HG03064 (cell line): ENCODE measurements around the gene TMEM87B.

ENCODE experiments used
- ATAC-seq: cut with Tn5 transposase; IDR thresholded peaks from one replicate; pipeline ENCODE4 v1.9.1; 2021; ENCODE audit warnings: low read depth; ENCODE audit not compliant: unreplicated experiment

Gene TMEM87B

GRCh38 chr2:112149194-112149593 is 94.1 kb downstream of the TMEM87B start:
- no peak for ATAC-seq

- ATAC-seq: no peak
Observed at GRCh38 chr2:112149866-112150435, 94.9 kb downstream of the TMEM87B start.

- no peak for ATAC-seq
Observed at GRCh38 chr2:112150447-112150846, 95.4 kb downstream of the TMEM87B start.

GRCh38 chr2:112150851-112151250 is 95.8 kb downstream of the TMEM87B start:
- no peak for ATAC-seq

GRCh38 chr2:112151271-112151670 is 96.2 kb downstream of the TMEM87B start:
- ATAC-seq: no peak

- ATAC-seq: no peak
Observed at GRCh38 chr2:112151701-112152440, 96.8 kb downstream of the TMEM87B start.

- no peak for ATAC-seq
Observed at GRCh38 chr2:112152476-112153178, 97.6 kb downstream of the TMEM87B start.

- ATAC-seq: no peak
Observed at GRCh38 chr2:112153179-112153490, 98.1 kb downstream of the TMEM87B start.

GRCh38 chr2:112153501-112153900 is 98.4 kb downstream of the TMEM87B start:
- ATAC-seq: no peak

- no peak for ATAC-seq
Observed at GRCh38 chr2:112154246-112155117, 99.4 kb downstream of the TMEM87B start.

GRCh38 chr2:112155331-112156151 is 100.5 kb downstream of the TMEM87B start:
- ATAC-seq: no peak

- ATAC-seq: no peak
Observed at GRCh38 chr2:112156152-112156986, 101.3 kb downstream of the TMEM87B start.

- no peak for ATAC-seq
Observed at GRCh38 chr2:112157472-112157871, 102.4 kb downstream of the TMEM87B start.

- no peak for ATAC-seq
Observed at GRCh38 chr2:112159454-112159921, 104.4 kb downstream of the TMEM87B start.

- no peak for ATAC-seq
Observed at GRCh38 chr2:112160283-112161250, 105.5 kb downstream of the TMEM87B start.

- no peak for ATAC-seq
Observed at GRCh38 chr2:112161431-112162145, 106.5 kb downstream of the TMEM87B start.

- no peak for ATAC-seq
Observed at GRCh38 chr2:112162341-112162740, 107.3 kb downstream of the TMEM87B start.
